H1 (cell line): Measurements from ENCODE around the gene KRT5.

ENCODE experiments used
- CBX5 ChIP-seq: fragments of 300-800, 300-1000 bp; sonication (generic); IDR thresholded peaks from 2 replicates; pipeline ENCODE4 v1.7.1; 2016; ENCODE audit warnings: antibody characterized with exemption, low read length, low read depth
- TF ChIP-seq, protein P1 (sequence below), 3 experiments: IDR thresholded peaks; 1 replicate in 2 of 3; 2 replicates in 1 of 3; pipeline versions ENCODE4 v1.5.1 to v1.6.1; 2011; ENCODE audit warnings: low read length in 3 of 3, mild to moderate bottlenecking in 3 of 3, inconsistent platforms in 2 of 3, low read depth in 1 of 3, moderate library complexity in 1 of 3; ENCODE audit not compliant: insufficient read depth in 1 of 3; ENCODE audit errors: control extremely low read depth in 1 of 3

DNA sequence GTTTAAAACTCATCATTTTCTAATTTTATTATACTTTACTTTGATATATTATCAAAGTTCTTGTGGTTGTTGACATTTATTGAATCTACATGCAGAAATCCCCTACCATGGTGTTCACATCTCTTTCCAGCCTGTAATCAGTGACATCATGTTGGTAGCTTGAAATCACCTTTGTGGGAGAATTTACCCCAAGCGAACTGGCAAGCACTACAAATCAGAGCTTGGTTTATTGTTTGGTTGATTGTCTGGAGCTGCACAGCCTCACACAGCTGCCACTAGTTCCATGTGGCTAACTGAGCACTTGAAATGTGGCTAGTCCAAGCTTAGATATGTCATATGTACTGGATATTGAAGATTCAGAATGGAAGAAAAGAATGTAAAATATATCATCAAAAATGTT lies 15.4 kb upstream of the KRT5 start:
- TF ChIP-seq, protein P1, sequence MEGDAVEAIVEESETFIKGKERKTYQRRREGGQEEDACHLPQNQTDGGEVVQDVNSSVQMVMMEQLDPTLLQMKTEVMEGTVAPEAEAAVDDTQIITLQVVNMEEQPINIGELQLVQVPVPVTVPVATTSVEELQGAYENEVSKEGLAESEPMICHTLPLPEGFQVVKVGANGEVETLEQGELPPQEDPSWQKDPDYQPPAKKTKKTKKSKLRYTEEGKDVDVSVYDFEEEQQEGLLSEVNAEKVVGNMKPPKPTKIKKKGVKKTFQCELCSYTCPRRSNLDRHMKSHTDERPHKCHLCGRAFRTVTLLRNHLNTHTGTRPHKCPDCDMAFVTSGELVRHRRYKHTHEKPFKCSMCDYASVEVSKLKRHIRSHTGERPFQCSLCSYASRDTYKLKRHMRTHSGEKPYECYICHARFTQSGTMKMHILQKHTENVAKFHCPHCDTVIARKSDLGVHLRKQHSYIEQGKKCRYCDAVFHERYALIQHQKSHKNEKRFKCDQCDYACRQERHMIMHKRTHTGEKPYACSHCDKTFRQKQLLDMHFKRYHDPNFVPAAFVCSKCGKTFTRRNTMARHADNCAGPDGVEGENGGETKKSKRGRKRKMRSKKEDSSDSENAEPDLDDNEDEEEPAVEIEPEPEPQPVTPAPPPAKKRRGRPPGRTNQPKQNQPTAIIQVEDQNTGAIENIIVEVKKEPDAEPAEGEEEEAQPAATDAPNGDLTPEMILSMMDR (IDR thresholded peaks at IDR 0.05; ENCODE audit: control extremely low read depth in 1 of 3, insufficient read depth in 1 of 3, low read depth in 1 of 3, low read length in 3 of 3): no peak
- no peak for TF ChIP-seq CBX5
